HG02885 (cell line): ENCODE data around the gene DNAH1.

ENCODE experiments used
- ATAC-seq: cut with Tn5 transposase; IDR thresholded peaks from one replicate; pipeline ENCODE4 v1.9.1; 2021; ENCODE audit warnings: mild to moderate bottlenecking; ENCODE audit not compliant: unreplicated experiment, poor library complexity

DNAH1 gene

GRCh38 chr3:52290596-52291507, 25.3 kb upstream of the DNAH1 start:
- ATAC-seq: no peak

GRCh38 chr3:52291508-52292181, 24.5 kb upstream of the DNAH1 start:
- no peak for ATAC-seq

DNA sequence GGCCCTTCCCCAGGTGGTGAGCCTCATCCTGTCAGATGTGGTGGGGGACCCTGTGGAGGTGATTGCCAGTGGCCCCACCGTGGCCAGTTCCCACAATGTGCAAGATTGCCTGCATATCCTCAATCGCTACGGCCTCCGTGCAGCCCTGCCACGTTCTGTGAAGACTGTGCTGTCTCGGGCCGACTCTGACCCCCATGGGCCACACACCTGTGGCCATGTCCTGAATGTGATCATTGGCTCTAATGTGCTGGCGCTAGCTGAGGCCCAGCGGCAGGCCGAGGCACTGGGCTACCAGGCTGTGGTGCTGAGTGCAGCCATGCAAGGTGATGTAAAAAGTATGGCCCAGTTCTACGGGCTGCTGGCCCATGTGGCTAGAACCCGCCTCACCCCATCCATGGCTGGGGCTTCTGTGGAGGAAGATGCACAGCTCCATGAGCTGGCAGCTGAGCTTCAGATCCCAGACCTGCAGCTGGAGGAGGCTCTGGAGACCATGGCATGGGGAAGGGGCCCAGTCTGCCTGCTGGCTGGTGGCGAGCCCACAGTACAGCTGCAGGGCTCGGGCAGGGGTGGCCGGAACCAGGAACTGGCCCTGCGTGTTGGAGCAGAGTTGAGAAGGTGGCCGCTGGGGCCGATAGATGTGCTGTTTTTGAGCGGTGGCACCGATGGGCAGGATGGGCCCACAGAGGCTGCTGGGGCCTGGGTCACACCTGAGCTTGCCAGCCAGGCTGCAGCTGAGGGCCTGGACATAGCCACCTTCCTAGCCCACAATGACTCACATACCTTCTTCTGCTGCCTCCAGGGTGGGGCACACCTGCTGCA, 23.7 kb upstream of the DNAH1 start:
- ATAC-seq: no peak

DNA sequence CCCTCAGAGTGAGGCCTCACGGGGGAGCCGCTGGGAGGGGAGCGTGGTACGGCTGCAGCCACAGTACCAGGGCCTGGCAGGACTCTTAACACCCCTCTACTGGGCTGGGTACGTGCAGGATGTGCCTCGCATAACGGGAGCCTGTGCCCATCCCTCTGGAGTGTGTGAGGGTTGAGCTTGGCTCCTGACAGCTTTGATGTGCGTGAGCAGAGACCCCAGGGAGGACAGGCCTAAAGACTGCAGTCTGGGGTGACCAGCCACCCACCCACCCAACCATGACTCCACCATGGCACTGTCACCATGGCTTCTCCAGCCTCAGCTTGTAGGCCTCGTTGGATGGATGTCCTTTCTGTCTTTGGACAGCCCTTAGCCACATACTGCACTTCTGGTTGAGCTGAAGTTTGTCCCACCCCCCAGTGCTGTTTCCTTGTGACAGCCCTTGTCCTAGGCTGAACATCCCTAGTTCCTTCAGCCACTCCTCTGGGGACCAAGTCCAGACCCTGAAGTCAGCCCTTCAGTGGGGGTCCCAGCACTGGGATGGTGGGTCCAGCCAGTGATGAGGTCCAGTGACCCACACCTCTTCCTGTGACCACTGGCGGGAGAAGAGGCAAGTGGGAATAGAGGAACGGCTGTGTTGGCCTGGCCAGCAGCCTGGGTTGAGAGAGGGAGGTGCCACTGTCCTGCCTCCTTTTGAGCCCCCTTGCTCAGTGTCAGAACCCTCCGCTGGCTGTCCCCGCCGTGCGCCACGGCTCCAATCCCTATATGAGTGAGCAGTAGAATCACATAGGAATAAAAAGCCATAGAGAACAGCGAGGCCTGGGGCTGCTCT, 22.4 kb upstream of the DNAH1 start:
- ATAC-seq: no peak

DNA sequence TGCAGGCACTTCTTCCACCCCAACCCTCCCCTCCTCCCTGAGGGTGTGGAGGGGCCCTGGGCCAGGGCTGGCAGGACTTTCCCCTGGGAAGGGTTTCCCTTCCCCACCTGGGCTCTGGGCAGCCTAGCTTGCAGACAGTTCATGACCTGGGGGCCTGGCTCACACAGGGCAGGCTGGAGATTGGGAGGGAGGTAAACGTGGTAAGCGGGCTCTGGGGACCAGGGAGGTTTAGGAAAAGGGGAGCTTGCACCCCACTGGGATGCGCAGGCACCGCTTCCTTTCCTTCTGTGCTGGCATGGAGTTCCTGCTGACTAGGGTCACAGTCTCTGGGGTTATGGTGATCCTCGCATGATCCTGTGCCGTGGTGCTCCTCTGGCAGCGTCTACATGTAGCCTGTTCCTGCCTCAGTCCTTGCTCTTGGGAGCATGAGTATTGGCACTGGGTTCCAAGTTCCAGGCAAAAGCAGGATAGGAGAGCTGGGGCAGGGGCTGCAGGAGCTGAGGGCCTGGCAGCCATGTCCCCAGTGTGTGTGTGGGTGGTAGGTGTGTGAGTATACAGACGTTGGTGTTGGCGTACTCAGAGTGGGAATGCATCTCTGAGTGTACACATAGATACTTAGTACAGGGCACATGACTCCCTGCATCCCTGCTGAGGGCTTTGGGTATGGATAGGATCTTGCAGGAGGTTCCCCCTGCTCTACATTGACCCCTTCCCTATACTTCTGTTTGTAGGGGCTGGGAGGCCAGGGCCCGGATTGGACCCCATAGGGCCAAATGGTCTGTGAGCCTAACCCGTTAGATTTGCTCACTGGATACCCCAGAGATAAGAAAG, 21.6 kb upstream of the DNAH1 start:
- ATAC-seq: no peak

- ATAC-seq: no peak
These were observed 20.4 kb upstream of the DNAH1 start for GRCh38 chr3:52295671-52296208.

- ATAC-seq: no peak
These were observed 18.6 kb upstream of the DNAH1 start for GRCh38 chr3:52297242-52298148.

DNA sequence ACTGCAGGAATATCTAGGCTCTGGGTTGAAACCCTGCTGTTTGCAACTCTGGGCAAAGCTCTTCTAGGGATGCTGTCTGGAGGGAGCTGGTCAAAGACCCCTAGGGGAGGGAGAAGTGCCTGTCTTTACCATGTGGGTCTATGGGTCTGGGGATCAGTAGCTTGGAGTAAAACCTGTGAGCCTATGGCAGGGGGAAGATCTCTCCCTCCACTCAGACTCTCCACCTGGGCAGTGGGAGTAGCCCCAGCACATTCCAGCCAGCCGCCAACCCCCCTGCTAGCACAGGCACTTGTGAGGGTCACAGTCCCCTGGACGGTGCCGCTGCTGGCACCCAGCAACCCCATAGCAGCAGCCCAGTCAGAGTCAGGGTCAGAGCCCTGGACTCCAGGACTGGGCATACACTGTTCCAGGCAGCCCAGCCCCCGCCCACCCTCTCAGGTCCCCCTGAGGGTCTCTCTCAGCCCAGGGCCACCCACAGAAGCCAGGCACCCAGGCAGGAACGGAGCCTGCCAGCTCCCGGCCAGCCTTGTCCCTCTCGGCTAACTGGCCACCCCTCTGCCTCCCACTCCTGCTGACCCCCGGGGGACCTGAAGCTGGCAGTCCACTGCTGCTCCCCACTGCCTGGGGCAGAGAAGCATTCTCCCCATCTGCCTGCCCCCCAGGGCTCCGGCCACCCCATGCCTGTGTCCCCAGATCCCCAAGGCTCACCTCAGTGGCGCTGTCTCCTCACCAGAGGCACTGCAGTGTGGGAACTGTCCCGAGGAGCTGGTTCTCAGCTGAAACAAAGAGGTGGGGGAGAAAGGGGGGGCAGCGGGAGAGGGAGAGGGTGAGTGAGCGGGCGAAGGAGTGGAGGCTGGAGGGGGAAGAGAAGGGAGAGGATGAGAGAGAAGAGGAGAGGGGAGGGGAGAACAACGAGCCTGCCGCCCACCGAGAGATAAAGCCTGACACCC, 17.7 kb upstream of the DNAH1 start:
- ATAC-seq: no peak

- ATAC-seq: no peak
These were observed 16.8 kb upstream of the DNAH1 start for GRCh38 chr3:52299247-52299878.

- no peak for ATAC-seq
These were observed 16.1 kb upstream of the DNAH1 start for GRCh38 chr3:52299879-52300611.

- no peak for ATAC-seq
These were observed 13.5 kb upstream of the DNAH1 start for GRCh38 chr3:52302426-52303145.

DNA sequence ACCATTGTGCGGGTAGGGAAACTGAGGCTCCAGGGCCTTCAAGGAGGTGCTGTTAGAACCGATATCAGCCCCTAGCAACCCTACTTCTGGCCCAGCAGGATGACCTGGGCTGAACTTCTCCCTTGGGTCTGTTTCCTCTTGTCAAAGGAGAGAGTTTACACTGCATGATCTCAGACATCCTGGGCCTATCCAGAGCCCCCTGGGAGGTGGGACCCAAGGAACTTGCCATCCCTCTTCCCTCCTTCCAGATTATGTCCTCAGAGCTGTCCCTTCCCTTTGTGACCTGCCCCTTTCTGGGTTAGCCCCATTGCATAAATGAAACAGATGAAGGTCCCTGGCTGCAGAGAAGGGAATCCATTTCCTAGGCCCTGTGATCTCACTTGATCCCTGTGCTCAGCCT, 12.3 kb upstream of the DNAH1 start:
- no peak for ATAC-seq

DNA sequence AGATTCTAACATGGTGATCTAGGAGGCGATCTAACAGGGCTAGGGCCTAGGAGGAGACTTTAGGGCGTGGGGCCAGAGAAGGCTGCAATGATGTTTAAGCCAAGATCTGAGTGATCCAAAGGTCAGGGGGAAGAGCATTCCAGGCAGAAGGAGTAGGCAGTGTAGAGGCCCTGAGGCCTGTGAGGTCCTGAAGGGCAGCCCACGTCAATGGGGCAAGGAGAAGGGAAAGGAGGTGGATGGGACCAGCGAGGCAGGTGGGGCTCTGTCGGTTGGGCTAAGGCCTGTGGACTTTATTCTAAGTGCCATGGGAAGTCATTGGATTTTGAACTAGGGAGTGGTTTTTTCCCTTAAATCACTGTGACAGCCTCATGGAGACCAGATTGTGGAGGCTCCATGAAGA, 10.2 kb upstream of the DNAH1 start:
- no peak for ATAC-seq

GRCh38 chr3:52306978-52307377, 9.1 kb upstream of the DNAH1 start:
- no peak for ATAC-seq

- no peak for ATAC-seq
These were observed 7.8 kb upstream of the DNAH1 start for GRCh38 chr3:52308308-52308707.
